ENCODE measurements around the gene ZRANB3. TPM values are rescaled to one million over a fixed set of nuclear protein-coding genes. Genes with fewer than 3 reads are reported as not detected.

The ZRANB3 gene
- total RNA-seq, 1 experiment from 2014 or later = 15.9 TPM

- Mint-ChIP-seq H3K4me3 (no peak overlapping the region), H3K36me3 (0 out of 2 replicates have a peak, but pooled peaks cover 2% of the 10 kb centered on the region), H3K27me3 (ENCODE audit: low read depth) (no peaks in the 10 kb centered on the region), H3K4me1 (no peaks in the 10 kb centered on the region), H3K27ac (no peak overlapping the region), H3K9me3 (no peaks in the 10 kb centered on the region)
- POLR2A ChIA-PET = no interaction called here
- DNase-seq (ENCODE audit: low spot score) = no peak
- TF ChIP-seq, protein P1, sequence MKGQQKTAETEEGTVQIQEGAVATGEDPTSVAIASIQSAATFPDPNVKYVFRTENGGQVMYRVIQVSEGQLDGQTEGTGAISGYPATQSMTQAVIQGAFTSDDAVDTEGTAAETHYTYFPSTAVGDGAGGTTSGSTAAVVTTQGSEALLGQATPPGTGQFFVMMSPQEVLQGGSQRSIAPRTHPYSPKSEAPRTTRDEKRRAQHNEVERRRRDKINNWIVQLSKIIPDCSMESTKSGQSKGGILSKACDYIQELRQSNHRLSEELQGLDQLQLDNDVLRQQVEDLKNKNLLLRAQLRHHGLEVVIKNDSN (CRISPR knock-in tag; IDR thresholded peaks at IDR 0.05) = no peak
- TF ChIP-seq TEAD1 (CRISPR knock-in tag; IDR thresholded peaks at IDR 0.05) (no peak), RELA (CRISPR knock-in tag; IDR thresholded peaks at IDR 0.05; ENCODE audit: borderline replicate concordance) (no peak), PRDM15 (CRISPR knock-in tag; IDR thresholded peaks at IDR 0.05) (no peak), GRHL2 (CRISPR knock-in tag; IDR thresholded peaks at IDR 0.05; ENCODE audit: insufficient replicate concordance, severe bottlenecking) (no peak), ATF1 (CRISPR knock-in tag; IDR thresholded peaks at IDR 0.05) (no peak), IRF2 (CRISPR knock-in tag; IDR thresholded peaks at IDR 0.05; ENCODE audit: borderline replicate concordance, low read depth) (no peak), SMAD4 (CRISPR knock-in tag; IDR thresholded peaks at IDR 0.05) (no peak), MLX (CRISPR knock-in tag; IDR thresholded peaks at IDR 0.05) (no peak), KAT7 (CRISPR knock-in tag; IDR thresholded peaks at IDR 0.05; ENCODE audit: borderline replicate concordance) (no peak), ATF2 (CRISPR knock-in tag; IDR thresholded peaks at IDR 0.05; ENCODE audit: borderline replicate concordance, low read depth) (no peak), MYBL2 (CRISPR knock-in tag; IDR thresholded peaks at IDR 0.05) (no peak), ZNF219 (CRISPR knock-in tag; IDR thresholded peaks at IDR 0.05; ENCODE audit: borderline replicate concordance) (no peak), USF2 (CRISPR knock-in tag; IDR thresholded peaks at IDR 0.05) (no peak), NR2C2 (CRISPR knock-in tag; IDR thresholded peaks at IDR 0.05) (no peak), HMGA2 (CRISPR knock-in tag; IDR thresholded peaks at IDR 0.05) (no peak), JUN (CRISPR knock-in tag; IDR thresholded peaks at IDR 0.05) (no peak), CTCF (IDR thresholded peaks at IDR 0.05) (no peak), ZNF263 (CRISPR knock-in tag; IDR thresholded peaks at IDR 0.05; ENCODE audit: low read depth) (no peak)
- TF ChIP-seq, protein P2, sequence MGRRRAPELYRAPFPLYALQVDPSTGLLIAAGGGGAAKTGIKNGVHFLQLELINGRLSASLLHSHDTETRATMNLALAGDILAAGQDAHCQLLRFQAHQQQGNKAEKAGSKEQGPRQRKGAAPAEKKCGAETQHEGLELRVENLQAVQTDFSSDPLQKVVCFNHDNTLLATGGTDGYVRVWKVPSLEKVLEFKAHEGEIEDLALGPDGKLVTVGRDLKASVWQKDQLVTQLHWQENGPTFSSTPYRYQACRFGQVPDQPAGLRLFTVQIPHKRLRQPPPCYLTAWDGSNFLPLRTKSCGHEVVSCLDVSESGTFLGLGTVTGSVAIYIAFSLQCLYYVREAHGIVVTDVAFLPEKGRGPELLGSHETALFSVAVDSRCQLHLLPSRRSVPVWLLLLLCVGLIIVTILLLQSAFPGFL (CRISPR knock-in tag; IDR thresholded peaks at IDR 0.05; ENCODE audit: borderline replicate concordance) = no peak
- CTCF ChIA-PET = interaction anchor here (1.0 kb wide), 1 partner anchor 21 kb away, joined by 5 read pairs; no protein-coding TSS in a partner anchor
- no peak for ATAC-seq
Measured at GRCh38 chr2:135202751-135203150, 328.3 kb downstream of the ZRANB3 start.
